ENCODE results near the gene RNF130.

- TF ChIP-seq PATZ1 (CRISPR knock-in tag; IDR thresholded peaks at IDR 0.05; ENCODE audit: borderline replicate concordance) (no peak), RARB (CRISPR knock-in tag; IDR thresholded peaks at IDR 0.05) (no peak), CREB5 (CRISPR knock-in tag; IDR thresholded peaks at IDR 0.05; ENCODE audit: low read depth) (no peak), GLIS3 (CRISPR knock-in tag; IDR thresholded peaks at IDR 0.05) (no peak), ZFP30 (CRISPR knock-in tag; IDR thresholded peaks at IDR 0.05) (no peak), ZNF70 (CRISPR knock-in tag; IDR thresholded peaks at IDR 0.05) (no peak), ISL1 (CRISPR knock-in tag; IDR thresholded peaks at IDR 0.05) (no peak)
Observed at GRCh38 chr5:180081481-180081880, 9.9 kb upstream of the RNF130 start.

Data from SK-N-SH treated with all-trans-retinoic acid at 6 μM for 48 hours (cell line).